CD4-positive, alpha-beta T cell (primary cell): Measurements from ENCODE around the gene ABCC11. TPM values are rescaled to one million over a fixed set of nuclear protein-coding genes. Genes with fewer than 3 reads are reported as not detected.

Experiments used
- ATAC-seq: fragments of 200-7000 bp; cut with Tn5 transposase; one replicate; pipeline ENCODE4 v1.10.0; 2022; ENCODE audit warnings: mild to moderate bottlenecking; ENCODE audit not compliant: poor library complexity
- CTCF ChIA-PET: fragments of 350-600 bp; sonication (Branson Sonifier 250); formaldehyde crosslinking; loops from one replicate; lab custom pipeline; 2021; ENCODE audit warnings: antibody characterized with exemption, inconsistent platforms; lab: Charles Lee
- POLR2A ChIA-PET: fragments of 350-600 bp; sonication (Branson Sonifier 250); formaldehyde crosslinking; loops from one replicate; lab custom pipeline; 2021; ENCODE audit warnings: antibody characterized with exemption, inconsistent platforms; lab: Charles Lee
- DNase-seq, 14 experiments: peaks; one replicate each; pipeline ENCODE4 v3.0.0-alpha.2; 2013 to 2020; ENCODE audit warnings: mixed read lengths in 2 of 14
- H3K27ac ChIP-seq, 2 donors: one replicate each; pipeline versions ENCODE4 v1.5.1 to v1.7.0; 2013; ENCODE audit warnings: low read length in 2 of 2, low read depth in 1 of 2, mild to moderate bottlenecking in 1 of 2
- H3K27me3 ChIP-seq, 2 experiments: 1 replicate in 1 of 2; 2 replicates in 1 of 2; pipeline versions ENCODE4 v1.6.1 to v1.7.0; 2013; ENCODE audit warnings: low read length in 2 of 2, control low read depth in 1 of 2, mild to moderate bottlenecking in 1 of 2, moderate library complexity in 1 of 2; ENCODE audit not compliant: insufficient read depth in 2 of 2, control insufficient read depth in 1 of 2
- H3K36me3 ChIP-seq: one replicate; pipeline ENCODE4 v1.6.1; 2013; ENCODE audit warnings: low read length, control low read depth; ENCODE audit not compliant: insufficient read depth
- H3K4me1 ChIP-seq: one replicate; pipeline ENCODE4 v1.6.1; 2013; ENCODE audit warnings: low read length, control low read depth; ENCODE audit not compliant: insufficient read depth
- H3K4me3 ChIP-seq: one replicate; pipeline ENCODE4 v1.5.1; 2013; ENCODE audit warnings: mild to moderate bottlenecking, low read length, moderate library complexity
- H3K9me3 ChIP-seq, 2 experiments: 1 replicate in 1 of 2; 2 replicates in 1 of 2; pipeline versions ENCODE4 v1.6.1 to v1.7.0; 2013; ENCODE audit warnings: low read length in 2 of 2, mild to moderate bottlenecking in 2 of 2, control low read depth in 1 of 2, moderate library complexity in 1 of 2; ENCODE audit not compliant: control insufficient read depth in 1 of 2, insufficient read depth in 1 of 2
- H3K27ac Mint-ChIP-seq: one replicate; pipeline ENCODE4 v1.8.0; 2020; ENCODE audit warnings: mixed read lengths
- H3K27me3 Mint-ChIP-seq: one replicate; pipeline ENCODE4 v1.8.0; 2021; ENCODE audit warnings: mixed read lengths
- H3K36me3 Mint-ChIP-seq: one replicate; pipeline ENCODE4 v1.8.0; 2021; ENCODE audit warnings: low read depth, mixed read lengths
- H3K4me1 Mint-ChIP-seq: one replicate; pipeline ENCODE4 v1.8.0; 2021; ENCODE audit warnings: low read depth, mixed read lengths
- H3K4me3 Mint-ChIP-seq: one replicate; pipeline ENCODE4 v1.8.0; 2020; ENCODE audit warnings: mild to moderate bottlenecking, mixed read lengths
- H3K9me3 Mint-ChIP-seq: one replicate; pipeline ENCODE4 v1.8.0; 2020; ENCODE audit warnings: mixed read lengths
- CTCF ChIP-seq: fragments of 200-600 bp; IDR thresholded peaks from one replicate; pipeline ENCODE4 v1.8.0; 2022; ENCODE audit warnings: antibody characterized with exemption, mild to moderate bottlenecking
- intact Hi-C, 2 experiments: fragments of 100-400 bp; cut with DNase I in 1 of 2; cut with micrococcal nuclease in 1 of 2; formaldehyde crosslinking; loops; one replicate each; pipeline versions ENCODE4 v1.15.1 to v1.9.0; 2023 to 2025; cut with DNase I, micrococcal nuclease
- total RNA-seq, 174 experiments: library from RNA in 2 of 174; stranded (reverse) in 2 of 174; gene quantifications; one replicate each; pipeline ENCODE4 v1.2.3 and lab custom pipeline; 2021 to 2026

ABCC11 gene
- total RNA-seq, 2 experiments from 2014 or later = 0.08 TPM; not detected in 1

DNA sequence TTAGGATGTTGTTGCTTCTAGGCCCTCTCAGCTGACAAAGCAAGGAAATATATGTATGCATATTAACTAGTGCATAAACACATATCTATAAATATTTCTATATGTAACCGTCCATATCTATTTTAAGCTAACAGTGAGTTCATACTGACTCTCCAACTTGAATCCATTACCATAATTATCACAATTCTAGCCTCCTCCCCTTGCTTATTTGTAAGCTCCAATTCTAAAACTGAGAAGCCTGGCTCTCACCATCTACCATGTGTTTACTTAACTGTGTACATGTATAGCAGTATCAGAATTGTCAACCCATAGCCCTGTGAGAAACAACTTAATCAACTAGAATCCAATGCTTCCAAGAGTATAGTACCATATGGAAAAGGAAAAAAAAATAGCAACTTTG lies 96.6 kb downstream of the ABCC11 start:
- no peak for TF ChIP-seq CTCF
- peaks cover 26% of the 10 kb centered on the region for H3K27me3 Mint-ChIP-seq
- Histone ChIP-seq H3K4me1 (no peaks in the 10 kb centered on the region), H3K36me3 (no peaks in the 10 kb centered on the region), H3K9me3 (no peaks in the 10 kb centered on the region), H3K27ac (no peak overlapping the region), H3K4me3 (no peak overlapping the region), H3K27me3 (peaks cover 0 to 3% of the 10 kb centered on the region in 2 experiments)
- no peak overlapping the region for H3K4me3 Mint-ChIP-seq
- H3K27ac Mint-ChIP-seq = no peak overlapping the region
- intact Hi-C loops = no loop called here
- ChIA-PET POLR2A (no interaction called here), CTCF (no interaction called here)
- no peak for DNase-seq
- H3K36me3 Mint-ChIP-seq = no peaks in the 10 kb centered on the region
- no peak for ATAC-seq
- no peaks in the 10 kb centered on the region for H3K4me1 Mint-ChIP-seq
- H3K9me3 Mint-ChIP-seq = no peaks in the 10 kb centered on the region

DNA sequence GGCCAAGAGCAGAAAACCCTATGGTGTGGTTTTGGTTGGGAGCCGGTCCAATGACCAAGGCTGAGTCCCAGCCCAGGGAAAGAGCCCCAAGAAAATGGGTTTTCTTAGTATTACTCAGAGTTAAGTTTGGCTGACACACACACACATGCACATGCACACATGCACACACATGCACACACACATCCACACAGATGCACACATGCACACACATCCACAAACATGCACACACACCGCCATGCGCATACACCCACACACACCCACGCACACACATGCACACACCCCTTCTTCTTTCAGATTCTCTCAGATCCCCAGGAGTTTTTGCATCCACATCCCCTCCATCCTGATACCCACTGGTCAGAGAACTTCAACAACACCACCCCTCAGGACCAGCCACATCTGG lies 100.6 kb downstream of the ABCC11 start:
- CTCF ChIA-PET = no interaction called here
- Mint-ChIP-seq H3K27ac (no peak overlapping the region), H3K36me3 (no peaks in the 10 kb centered on the region), H3K4me1 (no peaks in the 10 kb centered on the region), H3K9me3 (no peaks in the 10 kb centered on the region), H3K27me3 (peaks cover 29% of the 10 kb centered on the region), H3K4me3 (no peak overlapping the region)
- Histone ChIP-seq H3K4me3 (no peak overlapping the region), H3K4me1 (no peaks in the 10 kb centered on the region), H3K27me3 (peaks cover 0 to 3% of the 10 kb centered on the region in 2 experiments), H3K27ac (no peak overlapping the region), H3K36me3 (no peaks in the 10 kb centered on the region), H3K9me3 (peaks cover 0 to 3% of the 10 kb centered on the region in 2 experiments)
- intact Hi-C loops = no loop called here
- POLR2A ChIA-PET = no interaction called here
- TF ChIP-seq CTCF = no peak
- ATAC-seq = no peak
- DNase-seq = no peak

DNA sequence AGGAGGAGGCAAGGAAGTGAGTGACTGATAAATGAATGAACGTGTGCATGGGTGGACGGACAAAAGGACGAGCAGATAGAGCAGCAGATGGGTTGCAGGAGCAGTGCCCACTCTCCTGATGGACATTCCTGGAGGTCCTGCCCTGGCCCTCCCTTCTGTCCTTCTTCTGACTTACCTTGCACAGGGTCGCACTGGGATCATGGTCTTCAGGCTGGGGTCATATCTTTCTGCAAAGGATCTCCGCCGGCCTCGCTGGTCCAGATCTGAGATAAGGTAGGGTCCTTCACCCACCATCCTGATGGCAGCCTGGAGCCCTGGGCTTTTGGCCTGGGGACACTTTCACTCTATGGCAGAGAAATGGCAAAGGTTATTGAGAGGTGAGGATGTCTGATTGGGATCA lies 101.2 kb downstream of the ABCC11 start:
- no peaks in the 10 kb centered on the region for H3K4me1 ChIP-seq
- H3K27me3 Mint-ChIP-seq = peaks cover 28% of the 10 kb centered on the region
- ATAC-seq (no peak), DNase-seq (no peak)
- H3K36me3 ChIP-seq = no peaks in the 10 kb centered on the region
- peaks cover 0 to 6% of the 10 kb centered on the region in 2 experiments for H3K9me3 ChIP-seq
- H3K4me3 Mint-ChIP-seq = no peak overlapping the region
- H3K4me3 ChIP-seq = no peak overlapping the region
- H3K9me3 Mint-ChIP-seq = no peaks in the 10 kb centered on the region
- ChIA-PET POLR2A (no interaction called here), CTCF (no interaction called here)
- H3K27ac ChIP-seq = no peak overlapping the region
- TF ChIP-seq CTCF = no peak
- no peak overlapping the region for H3K27ac Mint-ChIP-seq
- no peaks in the 10 kb centered on the region for H3K36me3 Mint-ChIP-seq
- H3K27me3 ChIP-seq = peaks cover 0 to 3% of the 10 kb centered on the region in 2 experiments
- intact Hi-C loops = no loop called here
- no peaks in the 10 kb centered on the region for H3K4me1 Mint-ChIP-seq
